Gastrocnemius medialis (tissue), 4 donors: ENCODE results near the gene ACAD10. TPM values are rescaled to one million over a fixed set of nuclear protein-coding genes. Genes with fewer than 3 reads are reported as not detected.

Experiments used
- ATAC-seq, 2 donors: fragments of 150-250 bp; one replicate each; pipeline ENCODE4 v1.9.1; 2016
- DNase-seq, 2 donors: peaks; one replicate each; pipeline ENCODE4 v3.0.0-alpha.2; 2019
- H3K27ac ChIP-seq, 4 donors: fragments of 200-600 bp; sonication (generic); 1 replicate in 1 of 4; 2 replicates in 3 of 4; pipeline ENCODE4 v1.5.1; 2016 to 2018; ENCODE audit warnings: mild to moderate bottlenecking in 2 of 4, moderate library complexity in 1 of 4
- H3K27me3 ChIP-seq, 3 donors: fragments of 200-600 bp; sonication (generic) in 2 of 3; 1 replicate in 1 of 3; 2 replicates in 2 of 3; pipeline versions ENCODE4 v1.5.1 to v1.6.0; 2016 to 2019; ENCODE audit warnings: mild to moderate bottlenecking in 1 of 3, moderate library complexity in 1 of 3
- H3K36me3 ChIP-seq, 2 donors: fragments of 200-600 bp; sonication (generic) in 1 of 2; one replicate each; pipeline ENCODE4 v1.5.1; 2017 to 2018
- H3K4me1 ChIP-seq, 2 donors: fragments of 200-600 bp; sonication (generic) in 1 of 2; one replicate each; pipeline ENCODE4 v1.5.1; 2016 to 2017; ENCODE audit warnings: mild to moderate bottlenecking in 2 of 2
- H3K4me3 ChIP-seq, 4 donors: fragments of 200-600 bp; sonication (generic) in 3 of 4; 1 replicate in 1 of 4; 2 replicates in 3 of 4; pipeline ENCODE4 v1.5.1; 2016 to 2019; ENCODE audit warnings: mild to moderate bottlenecking in 2 of 4
- H3K9me3 ChIP-seq, 3 donors: fragments of 200-600 bp; sonication (generic) in 2 of 3; 1 replicate in 1 of 3; 2 replicates in 2 of 3; pipeline ENCODE4 v1.5.1; 2016 to 2019
- CTCF ChIP-seq, 5 experiments: fragments of 450-650 bp in 3 of 5; fragments of 200-600 bp in 2 of 5; sonication (generic) in 2 of 5; IDR thresholded peaks in 4 of 5; conservative IDR thresholded peaks in 1 of 5; 1 replicate in 4 of 5; 2 replicates in 1 of 5; pipeline ENCODE4 v1.5.1; 2016 to 2019; ENCODE audit warnings: antibody characterized with exemption in 5 of 5, mild to moderate bottlenecking in 3 of 5, moderate library complexity in 3 of 5
- POLR2A ChIP-seq, 2 donors: fragments of 450-650 bp; IDR thresholded peaks; one replicate each; pipeline ENCODE4 v1.6.1; 2017; ENCODE audit warnings: antibody characterized with exemption in 2 of 2, mild to moderate bottlenecking in 2 of 2, moderate library complexity in 2 of 2
- in situ Hi-C, 4 donors: fragments of 200-750 bp; cut with MboI; loops; one replicate each; pipeline versions ENCODE4 v1.15.0 to v1.8.0; 2017; ENCODE audit warnings: low sequenced_read_pairs in 4 of 4
- intact Hi-C: fragments of 100-400 bp; cut with DNase I; formaldehyde crosslinking; loops from one replicate; pipeline ENCODE4 v1.15.1; 2023; ENCODE audit warnings: low total_unique reads
- total RNA-seq, 4 donors: library from RNA; depleted of rRNA; stranded (reverse); fragments of >200 nt; gene quantifications; one replicate each; pipeline versions ENCODE4 v1.1.0 to v1.2.3, GENCODE V29; 2016

Gene ACAD10
- total RNA-seq, 4 donors from 2014 or later, result 8.3 to 12.6 (median 11.7) TPM

DNA sequence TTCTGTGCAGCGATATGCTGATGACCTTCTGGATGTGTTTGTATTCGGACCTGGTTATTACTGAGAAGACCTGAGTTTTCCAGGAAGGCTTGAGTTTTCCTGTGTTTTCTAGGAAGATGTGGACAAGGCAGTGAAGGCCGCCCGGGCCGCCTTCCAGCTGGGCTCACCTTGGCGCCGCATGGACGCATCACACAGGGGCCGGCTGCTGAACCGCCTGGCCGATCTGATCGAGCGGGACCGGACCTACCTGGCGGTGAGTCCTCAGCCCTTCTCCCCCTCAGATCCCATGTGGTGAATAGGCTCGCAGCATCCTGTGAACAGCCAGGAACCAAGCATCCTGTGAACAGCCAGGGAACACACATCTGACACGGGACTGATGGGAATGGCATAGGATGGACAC, 97.2 kb downstream of the ACAD10 start:
- Histone ChIP-seq H3K36me3 (peaks cover 0 to 30% of the 10 kb centered on the region in 2 donors), H3K27me3 (no peaks in the 10 kb centered on the region), H3K27ac (no peak overlapping the region), H3K9me3 (no peaks in the 10 kb centered on the region), H3K4me1 (peaks cover 2 to 11% of the 10 kb centered on the region in 2 donors), H3K4me3 (no peak overlapping the region)
- intact Hi-C loops (no loop called here), in situ Hi-C loops (no loop called here)
- no peak for TF ChIP-seq POLR2A (IDR thresholded peaks at IDR 0.05)
- no peak for TF ChIP-seq CTCF (IDR thresholded peaks at IDR 0.05 in 4 of 5, conservative IDR thresholded peaks at IDR 0.05 in 1 of 5)
- DNase-seq (no peak), ATAC-seq (no peak)

DNA sequence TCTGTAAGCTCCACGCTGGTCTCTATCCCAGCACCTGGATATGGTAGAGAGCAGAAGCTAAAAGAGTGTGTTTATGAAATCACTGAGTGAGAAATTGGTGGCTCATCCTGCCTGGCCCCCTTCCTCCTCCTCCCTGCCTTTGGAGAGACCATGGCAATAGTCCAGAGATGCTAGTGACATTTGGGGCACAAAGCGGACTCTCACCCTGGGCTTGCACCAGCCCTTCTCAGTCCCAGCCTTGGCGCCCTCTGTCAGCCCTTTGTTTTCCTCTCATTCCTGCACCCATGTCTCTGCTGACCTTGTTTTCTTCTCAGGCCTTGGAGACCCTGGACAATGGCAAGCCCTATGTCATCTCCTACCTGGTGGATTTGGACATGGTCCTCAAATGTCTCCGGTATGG, 99.1 kb downstream of the ACAD10 start:
- no peaks in the 10 kb centered on the region for H3K27me3 ChIP-seq
- peaks cover 0 to 30% of the 10 kb centered on the region in 2 donors for H3K36me3 ChIP-seq
- in situ Hi-C loops, result loop anchor here in 1 of 4 donors (5.0 kb wide), 1 partner anchor 33 kb away; no protein-coding TSS in a partner anchor
- ATAC-seq (no peak), DNase-seq (no peak)
- no peak for TF ChIP-seq CTCF (IDR thresholded peaks at IDR 0.05 in 4 of 5, conservative IDR thresholded peaks at IDR 0.05 in 1 of 5)
- no peak for TF ChIP-seq POLR2A (IDR thresholded peaks at IDR 0.05)
- H3K27ac ChIP-seq, result no peak overlapping the region
- H3K4me3 ChIP-seq, result no peak overlapping the region
- H3K9me3 ChIP-seq, result no peaks in the 10 kb centered on the region
- H3K4me1 ChIP-seq, result peaks cover 2 to 12% of the 10 kb centered on the region in 2 donors
- intact Hi-C loops, result no loop called here

GRCh38 chr12:111785651-111786050, 99.8 kb downstream of the ACAD10 start:
- Histone ChIP-seq H3K36me3 (peaks cover 0 to 36% of the 10 kb centered on the region in 2 donors), H3K27me3 (no peaks in the 10 kb centered on the region), H3K27ac (no peak overlapping the region), H3K9me3 (no peaks in the 10 kb centered on the region), H3K4me1 (peaks cover 2 to 12% of the 10 kb centered on the region in 2 donors), H3K4me3 (no peak overlapping the region)
- no peak for DNase-seq
- in situ Hi-C loops (loop anchor here in 1 of 4 donors (5.0 kb wide), 1 partner anchor 33 kb away; no protein-coding TSS in a partner anchor), intact Hi-C loops (no loop called here)
- TF ChIP-seq POLR2A (IDR thresholded peaks at IDR 0.05) (no peak), CTCF (IDR thresholded peaks at IDR 0.05 in 4 of 5, conservative IDR thresholded peaks at IDR 0.05 in 1 of 5) (no peak)
- ATAC-seq, result no peak

GRCh38 chr12:111788178-111788654, 102.4 kb downstream of the ACAD10 start:
- Histone ChIP-seq H3K9me3 (no peaks in the 10 kb centered on the region), H3K27me3 (no peaks in the 10 kb centered on the region), H3K36me3 (peaks cover 0 to 51% of the 10 kb centered on the region in 2 donors), H3K27ac (peak overlapping the region; percentile 21 to 40 (median 38)), H3K4me3 (no peak overlapping the region), H3K4me1 (peaks cover 2 to 16% of the 10 kb centered on the region in 2 donors)
- ATAC-seq, result peak; percentile 77 to 85
- DNase-seq, result peak; percentile 47 to 71
- peak; percentile 51 to 68 (median 58) for TF ChIP-seq CTCF (IDR thresholded peaks at IDR 0.05 in 4 of 5, conservative IDR thresholded peaks at IDR 0.05 in 1 of 5)
- TF ChIP-seq POLR2A (IDR thresholded peaks at IDR 0.05), result no peak
- intact Hi-C loops (loop anchor here (1.0 kb wide), 1 partner anchor 35 kb away; no protein-coding TSS in a partner anchor), in situ Hi-C loops (loop anchor here in 1 of 4 donors (5.0 kb wide), 1 partner anchor 36 kb away; no protein-coding TSS in a partner anchor)
